HG02840 (cell line): ENCODE measurements around the gene VN1R4.
"Not testable (repeated sequence)": the region's sequence is repeated elsewhere in the genome, so short reads cannot be mapped to it uniquely, and the experiment has no call there.

Experiments used
- ATAC-seq: cut with Tn5 transposase; IDR thresholded peaks from one replicate; pipeline ENCODE4 v1.9.1; 2021; ENCODE audit warnings: mild to moderate bottlenecking, moderate library complexity, moderate number of reproducible peaks; ENCODE audit not compliant: unreplicated experiment, low FRiP score

The VN1R4 gene

GRCh38 chr19:53267623-53268022, at the start of gene VN1R4:
VN1R4 (minus strand) TSS chr19:53267723; CDS start chr19:53267665, 58 bp downstream.
- ATAC-seq: not testable (repeated sequence)

- no peak for ATAC-seq
Observed at GRCh38 chr19:53311897-53312296, 44.4 kb upstream of the VN1R4 start.

GRCh38 chr19:53311044-53311443, 43.5 kb upstream of the VN1R4 start:
- ATAC-seq: no peak

- no peak for ATAC-seq
Observed at GRCh38 chr19:53308339-53308811, 40.9 kb upstream of the VN1R4 start.

GRCh38 chr19:53301341-53301740, 33.8 kb upstream of the VN1R4 start:
- not testable (repeated sequence) for ATAC-seq

GRCh38 chr19:53294786-53295441, 27.4 kb upstream of the VN1R4 start:
- ATAC-seq: no peak

- no peak for ATAC-seq
Observed at GRCh38 chr19:53290758-53291549, 23.4 kb upstream of the VN1R4 start.

- no peak for ATAC-seq
Observed at GRCh38 chr19:53285087-53285486, 17.6 kb upstream of the VN1R4 start.

- not testable (repeated sequence) for ATAC-seq
Observed at GRCh38 chr19:53281947-53282346, 14.4 kb upstream of the VN1R4 start.

- ATAC-seq: no peak
Observed at GRCh38 chr19:53275480-53275879, 8.0 kb upstream of the VN1R4 start.

GRCh38 chr19:53272044-53272443, 4.5 kb upstream of the VN1R4 start:
- no peak for ATAC-seq

GRCh38 chr19:53269861-53270260, 2.3 kb upstream of the VN1R4 start:
- ATAC-seq: not testable (repeated sequence)

- not testable (repeated sequence) for ATAC-seq
Observed at GRCh38 chr19:53257715-53258342, 9.7 kb downstream of the VN1R4 start, which contains the start of gene VN1R2. VN1R2 (plus strand) TSS chr19:53258292; CDS start chr19:53258376, 84 bp downstream.

GRCh38 chr19:53254411-53255341, 12.8 kb downstream of the VN1R4 start, which contains the start of gene ZNF677:
ZNF677 (minus strand) TSS chr19:53254873; CDS start chr19:53251550, 3,323 bp downstream.
- ATAC-seq: no peak

GRCh38 chr19:53246498-53246897, 21.0 kb downstream of the VN1R4 start:
- ATAC-seq: no peak

GRCh38 chr19:53237114-53237777, 30.3 kb downstream of the VN1R4 start:
- no peak for ATAC-seq

- no peak for ATAC-seq
Observed at GRCh38 chr19:53224606-53225005, 42.9 kb downstream of the VN1R4 start.

- not testable (repeated sequence) for ATAC-seq
Observed at GRCh38 chr19:53222716-53223115, 44.8 kb downstream of the VN1R4 start.
